C4-2B (cell line): ENCODE measurements around the gene CFAP65.

Experiments
- H3K27ac ChIP-seq: fragments of 450-650 bp; 2 replicates; pipeline ENCODE4 v1.5.1; 2017
- CTCF ChIP-seq: fragments of 450-650 bp; conservative IDR thresholded peaks from 2 replicates; pipeline ENCODE4 v1.5.1; 2017; ENCODE audit warnings: mild to moderate bottlenecking
- ZFX ChIP-seq: fragments of 450-650 bp; IDR thresholded peaks from 2 replicates; pipeline ENCODE4 v1.6.1; 2017

The CFAP65 gene

GRCh38 chr2:219056896-219057708 lies 15.8 kb upstream of the CFAP65 start:
- TF ChIP-seq ZFX: no peak
- no peak for TF ChIP-seq CTCF
- H3K27ac ChIP-seq: no peak overlapping the region

GRCh38 chr2:219056176-219056895 lies 15.0 kb upstream of the CFAP65 start:
- H3K27ac ChIP-seq: no peak overlapping the region
- TF ChIP-seq CTCF (no peak), ZFX (no peak)

GRCh38 chr2:219054956-219055903 lies 13.9 kb upstream of the CFAP65 start:
- no peak overlapping the region for H3K27ac ChIP-seq
- TF ChIP-seq CTCF (no peak), ZFX (no peak)

- no peak for TF ChIP-seq CTCF
- no peak for TF ChIP-seq ZFX
- no peak overlapping the region for H3K27ac ChIP-seq
Observed at GRCh38 chr2:219049282-219049681, 8.0 kb upstream of the CFAP65 start.

- no peak overlapping the region for H3K27ac ChIP-seq
- no peak for TF ChIP-seq CTCF
- no peak for TF ChIP-seq ZFX
Observed at GRCh38 chr2:219045937-219046550, 4.7 kb upstream of the CFAP65 start.

GRCh38 chr2:219042750-219043149 lies 1.4 kb upstream of the CFAP65 start:
- no peak overlapping the region for H3K27ac ChIP-seq
- TF ChIP-seq ZFX (no peak), CTCF (no peak)
